Measurements from ENCODE around the gene HDGFL2. TPM values are rescaled to one million over a fixed set of nuclear protein-coding genes. Genes with fewer than 3 reads are reported as not detected.

The HDGFL2 gene
- total and polyA plus RNA-seq, 2 of the 8 experiments (the other 6 are each of a cell fraction or from before 2014, with no cell fraction given) = 31.1 to 106 TPM

DNA sequence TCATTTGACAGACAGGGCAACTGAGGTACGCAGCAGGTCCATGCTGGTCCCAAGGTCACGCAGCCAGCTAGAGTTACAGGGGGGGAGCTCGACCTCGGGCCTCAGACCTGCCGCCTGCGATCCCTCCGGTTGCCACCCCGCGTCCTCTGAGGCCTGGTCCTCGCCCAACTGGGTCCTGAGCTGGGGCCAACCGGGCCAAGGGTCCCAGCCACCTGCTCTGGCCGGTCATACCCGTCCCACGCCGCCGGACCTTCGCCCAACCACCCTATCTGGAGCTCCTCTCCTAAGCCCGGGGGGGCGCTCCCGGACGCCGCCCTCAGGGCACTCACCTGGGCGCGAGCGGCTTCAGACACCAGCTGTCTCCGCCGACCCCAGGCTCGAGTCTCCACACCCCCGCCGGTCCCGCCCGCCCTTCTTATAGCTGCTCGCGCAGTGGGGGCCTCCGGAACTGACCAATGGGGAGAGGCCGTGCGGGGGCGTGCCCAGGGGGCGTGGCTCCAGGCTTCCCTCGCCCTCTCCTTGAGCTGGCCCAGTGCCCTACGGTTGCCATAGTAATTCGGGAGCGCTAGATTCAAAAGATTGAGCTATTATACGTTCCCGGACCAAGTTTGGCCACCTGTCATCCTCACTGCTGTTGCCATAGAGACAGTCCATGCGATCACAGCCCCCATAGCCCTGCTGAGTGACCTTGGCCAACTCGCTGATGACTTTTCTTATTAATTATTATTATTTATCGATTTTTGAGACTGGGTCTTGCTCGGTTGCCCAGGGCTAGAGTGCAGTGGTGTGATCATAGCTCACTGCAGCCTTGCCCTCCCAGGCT lies 63.0 kb downstream of the HDGFL2 start, which contains the start of gene PLIN5 (continued):
- TF ChIP-seq, protein P1, sequence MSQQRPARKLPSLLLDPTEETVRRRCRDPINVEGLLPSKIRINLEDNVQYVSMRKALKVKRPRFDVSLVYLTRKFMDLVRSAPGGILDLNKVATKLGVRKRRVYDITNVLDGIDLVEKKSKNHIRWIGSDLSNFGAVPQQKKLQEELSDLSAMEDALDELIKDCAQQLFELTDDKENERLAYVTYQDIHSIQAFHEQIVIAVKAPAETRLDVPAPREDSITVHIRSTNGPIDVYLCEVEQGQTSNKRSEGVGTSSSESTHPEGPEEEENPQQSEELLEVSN (IDR thresholded peaks at IDR 0.05) = peak; percentile 57
- TF ChIP-seq KDM4A (IDR thresholded peaks at IDR 0.05; ENCODE audit: low read depth, low read length, severe bottlenecking) (peak; percentile 28), POLR2A (IDR thresholded peaks at IDR 0.05; ENCODE audit: control extremely low read depth in 1 of 2, low read depth in 2 of 2, low read length in 2 of 2) (peak in 1 of 2 experiments; percentile 86; a peak in 2 of 3 replicates), RFX5 (IDR thresholded peaks at IDR 0.05; ENCODE audit: borderline replicate concordance, low read depth, low read length) (no peak), JUN (IDR thresholded peaks at IDR 0.05; ENCODE audit: low read depth, low read length) (no peak), TEAD4 (IDR thresholded peaks at IDR 0.05; ENCODE audit: low read depth, low read length) (no peak), TBP (IDR thresholded peaks at IDR 0.05; ENCODE audit: low read depth, low read length) (peak; percentile 93), SIN3A (conservative IDR thresholded peaks at IDR 0.05 in 1 of 2, IDR thresholded peaks at IDR 0.05 in 1 of 2; ENCODE audit: low read depth in 1 of 2, low read length in 2 of 2) (peak in 1 of 2 experiments; percentile 60; a peak in 1 of 4 replicates), EGR1 (IDR thresholded peaks at IDR 0.05; ENCODE audit: borderline replicate concordance, low read depth, low read length) (peak; percentile 95), SP1 (IDR thresholded peaks at IDR 0.05; ENCODE audit: low read depth, low read length) (peak; percentile 73), NRF1 (IDR thresholded peaks at IDR 0.05; ENCODE audit: low read depth, low read length) (no peak)
- TF ChIP-seq, protein P2, sequence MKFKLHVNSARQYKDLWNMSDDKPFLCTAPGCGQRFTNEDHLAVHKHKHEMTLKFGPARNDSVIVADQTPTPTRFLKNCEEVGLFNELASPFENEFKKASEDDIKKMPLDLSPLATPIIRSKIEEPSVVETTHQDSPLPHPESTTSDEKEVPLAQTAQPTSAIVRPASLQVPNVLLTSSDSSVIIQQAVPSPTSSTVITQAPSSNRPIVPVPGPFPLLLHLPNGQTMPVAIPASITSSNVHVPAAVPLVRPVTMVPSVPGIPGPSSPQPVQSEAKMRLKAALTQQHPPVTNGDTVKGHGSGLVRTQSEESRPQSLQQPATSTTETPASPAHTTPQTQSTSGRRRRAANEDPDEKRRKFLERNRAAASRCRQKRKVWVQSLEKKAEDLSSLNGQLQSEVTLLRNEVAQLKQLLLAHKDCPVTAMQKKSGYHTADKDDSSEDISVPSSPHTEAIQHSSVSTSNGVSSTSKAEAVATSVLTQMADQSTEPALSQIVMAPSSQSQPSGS (IDR thresholded peaks at IDR 0.05; ENCODE audit: low read length) = no peak
- TF ChIP-seq, protein P3, sequence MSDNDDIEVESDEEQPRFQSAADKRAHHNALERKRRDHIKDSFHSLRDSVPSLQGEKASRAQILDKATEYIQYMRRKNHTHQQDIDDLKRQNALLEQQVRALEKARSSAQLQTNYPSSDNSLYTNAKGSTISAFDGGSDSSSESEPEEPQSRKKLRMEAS (IDR thresholded peaks at IDR 0.05) = peak; percentile 11; the same call in 1 of the 2 replicates
